HG02970 (cell line): ENCODE measurements around the gene CELF2.
"Not testable (repeated sequence)": the region's sequence is repeated elsewhere in the genome, so short reads cannot be mapped to it uniquely, and the experiment has no call there.

Experiments
- ATAC-seq: cut with Tn5 transposase; IDR thresholded peaks from one replicate; pipeline ENCODE4 v1.9.1; 2021; ENCODE audit warnings: mild to moderate bottlenecking, moderate library complexity, moderate number of reproducible peaks; ENCODE audit not compliant: unreplicated experiment, low FRiP score

Gene CELF2

GRCh38 chr10:11119843-11120242 lies 102.2 kb downstream of the CELF2 start:
- ATAC-seq = no peak

- no peak for ATAC-seq
Measured at GRCh38 chr10:11120711-11121110, 103.0 kb downstream of the CELF2 start.

GRCh38 chr10:11123892-11124291 lies 106.2 kb downstream of the CELF2 start:
- ATAC-seq = not testable (repeated sequence)

- ATAC-seq = no peak
Measured at GRCh38 chr10:11125004-11125403, 107.3 kb downstream of the CELF2 start.

GRCh38 chr10:11127017-11127416 lies 109.3 kb downstream of the CELF2 start:
- not testable (repeated sequence) for ATAC-seq

GRCh38 chr10:11131112-11131639 lies 113.5 kb downstream of the CELF2 start:
- no peak for ATAC-seq

- ATAC-seq = no peak
Measured at GRCh38 chr10:11134411-11134810, 116.7 kb downstream of the CELF2 start.

GRCh38 chr10:11135709-11136108 lies 118.0 kb downstream of the CELF2 start:
- no peak for ATAC-seq

- ATAC-seq = no peak
Measured at GRCh38 chr10:11138314-11139033, 120.8 kb downstream of the CELF2 start.

- ATAC-seq = no peak
Measured at GRCh38 chr10:11140963-11141362, 123.3 kb downstream of the CELF2 start.

- no peak for ATAC-seq
Measured at GRCh38 chr10:11141571-11142091, 124.0 kb downstream of the CELF2 start.

- no peak for ATAC-seq
Measured at GRCh38 chr10:11142777-11143176, 125.1 kb downstream of the CELF2 start.

GRCh38 chr10:11143242-11143641 lies 125.6 kb downstream of the CELF2 start:
- ATAC-seq = no peak

GRCh38 chr10:11144626-11145494 lies 127.2 kb downstream of the CELF2 start:
- ATAC-seq = peak; percentile 11

GRCh38 chr10:11145495-11145855 lies 127.8 kb downstream of the CELF2 start:
- peak; percentile 58 for ATAC-seq

GRCh38 chr10:11146402-11147171 lies 128.9 kb downstream of the CELF2 start:
- no peak for ATAC-seq

GRCh38 chr10:11147722-11148121 lies 130.1 kb downstream of the CELF2 start:
- no peak for ATAC-seq

- ATAC-seq = no peak
Measured at GRCh38 chr10:11148142-11149028, 130.7 kb downstream of the CELF2 start.

- no peak for ATAC-seq
Measured at GRCh38 chr10:11149807-11150141, 132.1 kb downstream of the CELF2 start.
